ENCODE results near the gene NVL. TPM values are rescaled to one million over a fixed set of nuclear protein-coding genes. Genes with fewer than 3 reads are reported as not detected.

Gene NVL
- total and polyA plus RNA-seq, 2 of the 8 experiments (the other 6 are each of a cell fraction or from before 2014, with no cell fraction given): 22.7 to 45.8 TPM

DNA sequence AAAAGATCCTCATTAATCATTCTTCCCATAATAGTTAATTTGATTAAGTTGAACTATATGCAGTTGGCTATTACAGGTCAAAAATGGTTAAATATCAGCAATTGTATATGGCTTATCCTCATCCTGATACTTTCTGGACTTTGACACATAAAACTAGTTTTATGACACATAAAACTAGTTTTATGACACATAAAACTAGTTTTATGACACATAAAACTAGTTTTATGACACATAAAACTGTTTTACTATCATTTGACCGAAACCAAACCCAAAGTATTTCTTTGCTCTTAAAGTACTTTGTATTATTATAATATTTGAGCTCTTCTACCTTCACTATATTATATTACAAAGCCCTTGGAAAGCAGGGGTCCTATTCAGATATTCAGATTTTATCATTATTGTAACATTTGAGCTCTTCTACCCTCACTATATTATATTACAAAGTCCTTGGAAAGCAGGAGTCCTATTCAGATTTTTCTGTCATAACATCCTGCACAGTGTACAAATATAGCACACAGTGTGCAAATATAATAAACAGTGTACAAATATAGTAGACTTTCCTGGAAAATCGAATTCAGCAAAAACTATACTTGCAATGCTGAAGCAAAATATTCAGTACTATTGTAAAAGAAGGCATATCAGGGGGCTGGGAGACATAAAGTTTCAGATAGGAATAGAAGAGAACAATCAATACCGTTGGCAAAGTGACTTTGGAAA lies 53.0 kb downstream of the NVL start (continued):
- no peak for TF ChIP-seq KDM4A (IDR thresholded peaks at IDR 0.05; ENCODE audit: low read depth, low read length, severe bottlenecking)
- no peak for TF ChIP-seq TEAD4 (IDR thresholded peaks at IDR 0.05; ENCODE audit: low read depth, low read length)
- no peak for TF ChIP-seq EGR1 (IDR thresholded peaks at IDR 0.05; ENCODE audit: borderline replicate concordance, low read depth, low read length)
- TF ChIP-seq RXRA (IDR thresholded peaks at IDR 0.05; ENCODE audit: insufficient read depth, low read depth, low read length): no peak
- TF ChIP-seq NANOG (IDR thresholded peaks at IDR 0.05; ENCODE audit: insufficient read depth, low read depth, low read length, poor library complexity, severe bottlenecking): no peak
- TF ChIP-seq BACH1 (IDR thresholded peaks at IDR 0.05; ENCODE audit: low read length): no peak

All from H1 (cell line).